B cell (primary cell): ENCODE results near the gene LRRC4B. TPM values are rescaled to one million over a fixed set of nuclear protein-coding genes. Genes with fewer than 3 reads are reported as not detected.
A peak's percentile ranks its signal among the peaks of the same experiment; 100 is the strongest.

Experiments used
- ATAC-seq: fragments of 200-7000 bp; cut with Tn5 transposase; one replicate; pipeline ENCODE4 v1.10.0; 2021; ENCODE audit warnings: low read depth, mild to moderate bottlenecking, moderate number of reproducible peaks, moderate library complexity
- CTCF ChIA-PET: fragments of 350-600 bp; sonication (Branson Sonifier 250); formaldehyde crosslinking; loops from one replicate; lab custom pipeline; 2021; ENCODE audit warnings: antibody characterized with exemption, inconsistent platforms; lab: Charles Lee
- POLR2A ChIA-PET: fragments of 350-600 bp; sonication (Branson Sonifier 250); formaldehyde crosslinking; loops from one replicate; lab custom pipeline; 2021; ENCODE audit warnings: antibody characterized with exemption; lab: Charles Lee
- DNase-seq: peaks from one replicate; pipeline ENCODE4 v3.0.0; 2013
- H2AFZ ChIP-seq: 2 replicates; pipeline ENCODE4 v1.6.1; 2012; ENCODE audit warnings: mild to moderate bottlenecking, low read depth, low read length; ENCODE audit not compliant: insufficient read depth, poor library complexity, severe bottlenecking
- H3K27ac ChIP-seq, 2 donors: 1 replicate in 1 of 2; 2 replicates in 1 of 2; pipeline ENCODE4 v1.5.1; 2012 to 2013; ENCODE audit warnings: low read length in 2 of 2, mild to moderate bottlenecking in 2 of 2, moderate library complexity in 1 of 2
- H3K27me3 ChIP-seq, 4 experiments: fragments of 200-600 bp in 1 of 4; sonication (generic) in 1 of 4; replicated peaks in 1 of 4; 1 replicate in 2 of 4; 2 replicates in 2 of 4; pipeline versions ENCODE4 v1.6.1 to v1.7.0; 2013 to 2016; ENCODE audit warnings: low read length in 3 of 4, mild to moderate bottlenecking in 2 of 4, mixed read lengths in 1 of 4, moderate library complexity in 1 of 4; ENCODE audit not compliant: insufficient read depth in 4 of 4, control insufficient read depth in 3 of 4; ENCODE audit errors: control extremely low read depth in 1 of 4
- H3K36me3 ChIP-seq, 2 experiments: replicated peaks in 1 of 2; 1 replicate in 1 of 2; 2 replicates in 1 of 2; pipeline versions ENCODE4 v1.6.1 to v1.7.1; 2013; ENCODE audit warnings: low read length in 1 of 2; ENCODE audit not compliant: insufficient read depth in 2 of 2, control insufficient read depth in 1 of 2; ENCODE audit errors: control extremely low read depth in 1 of 2, extremely low read depth in 1 of 2
- H3K4me1 ChIP-seq, 2 donors: fragments of 200-600 bp in 1 of 2; sonication (generic) in 1 of 2; 1 replicate in 1 of 2; 2 replicates in 1 of 2; pipeline versions ENCODE4 v1.5.1 to v1.6.1; 2013 to 2017; ENCODE audit warnings: low read length in 2 of 2; ENCODE audit not compliant: control insufficient read depth in 2 of 2, insufficient read depth in 2 of 2
- H3K4me2 ChIP-seq: replicated peaks from 2 replicates; pipeline ENCODE3; 2012; ENCODE audit warnings: mild to moderate bottlenecking, low read depth, low read length; ENCODE audit not compliant: poor library complexity, severe bottlenecking
- H3K4me3 ChIP-seq, 5 experiments: fragments of 200-600 bp in 1 of 5; sonication (generic) in 1 of 5; 1 replicate in 3 of 5; 2 replicates in 2 of 5; pipeline versions ENCODE4 v1.5.1 to v1.7.0; 2011 to 2016; ENCODE audit warnings: low read length in 4 of 5, mild to moderate bottlenecking in 4 of 5, low read depth in 2 of 5, control low read depth in 1 of 5, moderate library complexity in 1 of 5; ENCODE audit not compliant: insufficient read depth in 1 of 5; ENCODE audit errors: control extremely low read depth in 1 of 5, extremely low read depth in 1 of 5
- H3K79me2 ChIP-seq: fragments of 200-600 bp; sonication (generic); one replicate; pipeline ENCODE4 v1.6.0; 2016; ENCODE audit warnings: low read length; ENCODE audit not compliant: control insufficient read depth, insufficient read depth
- H3K9ac ChIP-seq: fragments of 200-600 bp; sonication (generic); 2 replicates; pipeline ENCODE4 v1.6.1; 2017; ENCODE audit warnings: mild to moderate bottlenecking, low read length, moderate library complexity
- H3K9me3 ChIP-seq, 3 donors: one replicate each; pipeline versions ENCODE4 v1.6.1 to v1.7.1; 2013; ENCODE audit warnings: low read length in 2 of 3; ENCODE audit not compliant: control insufficient read depth in 2 of 3, insufficient read depth in 1 of 3; ENCODE audit errors: control extremely low read depth in 1 of 3
- H4K20me1 ChIP-seq: 2 replicates; pipeline ENCODE4 v1.6.0; 2012; ENCODE audit warnings: mild to moderate bottlenecking, low read length; ENCODE audit not compliant: insufficient read depth, control insufficient read depth, poor library complexity, severe bottlenecking
- H3K27ac Mint-ChIP-seq: one replicate; pipeline ENCODE4 v1.8.0; 2021; ENCODE audit warnings: mixed read lengths
- H3K27me3 Mint-ChIP-seq: one replicate; pipeline ENCODE4 v1.8.0; 2021; ENCODE audit warnings: mixed read lengths
- H3K4me1 Mint-ChIP-seq: one replicate; pipeline ENCODE4 v1.8.0; 2021; ENCODE audit warnings: mixed read lengths
- H3K4me3 Mint-ChIP-seq: one replicate; pipeline ENCODE4 v1.8.0; 2021; ENCODE audit warnings: mixed read lengths
- H3K9me3 Mint-ChIP-seq: one replicate; pipeline ENCODE4 v1.8.0; 2022; ENCODE audit warnings: mixed read lengths; ENCODE audit not compliant: insufficient read depth
- CTCF ChIP-seq: fragments of 200-600 bp; IDR thresholded peaks from one replicate; pipeline ENCODE4 v1.8.0; 2022; ENCODE audit warnings: antibody characterized with exemption, mild to moderate bottlenecking
- EZH2 ChIP-seq: IDR thresholded peaks from 2 replicates; pipeline ENCODE4 v1.6.1; 2012; ENCODE audit warnings: borderline replicate concordance, low read depth, mild to moderate bottlenecking, moderate library complexity, low read length; ENCODE audit not compliant: insufficient read depth, poor library complexity, severe bottlenecking
- WGBS: methylation state at CpG from one replicate; pipeline ENCODE4 v1.1.5; 2013; ENCODE audit warnings: missing lambda C conversion rate; ENCODE audit not compliant: insufficient coverage; 5-methylcytosine and 5-hydroxymethylcytosine counted together
- intact Hi-C: fragments of 100-400 bp; cut with micrococcal nuclease; formaldehyde crosslinking; loops from one replicate; pipeline ENCODE4 v1.10.0; 2022
- polyA plus RNA-seq: library from polyadenylated mRNA; depleted of rRNA; stranded (reverse); fragments of >200 nt; gene quantifications from 2 replicates; pipeline ENCODE4 v1.2.3, GENCODE V29; 2012
- total RNA-seq, 2 donors: library from RNA; stranded (reverse); fragments of 120-200 nt in 1 of 2; gene quantifications; 1 replicate in 1 of 2; 2 replicates in 1 of 2; pipeline versions ENCODE4 v1.2.3 to v1.2.4, GENCODE V29; 2013 to 2022

The LRRC4B gene
- total and polyA plus RNA-seq, 2 donors (not counting 1 experiment from before 2014, with no cell fraction given), result 0.03 TPM; not detected in 1

- Mint-ChIP-seq H3K27ac (no peak overlapping the region), H3K4me3 (no peak overlapping the region), H3K4me1 (peaks cover 12% of the 10 kb centered on the region), H3K27me3 (peaks cover 58% of the 10 kb centered on the region), H3K9me3 (no peaks in the 10 kb centered on the region)
- peak; percentile 24 for DNase-seq
- Histone ChIP-seq H3K36me3 (no peaks in the 10 kb centered on the region), H2AFZ (no peak overlapping the region), H4K20me1 (no peaks in the 10 kb centered on the region), H3K9ac (no peak overlapping the region), H3K4me2 (peak overlapping the region; percentile 48), H3K27ac (no peak overlapping the region), H3K9me3 (peaks cover 0 to 13% (median 0%) of the 10 kb centered on the region in 3 donors), H3K79me2 (no peaks in the 10 kb centered on the region), H3K4me1 (peaks cover 18 to 23% of the 10 kb centered on the region in 2 donors), H3K4me3 (no peak overlapping the region), H3K27me3 (peaks cover 0 to 50% (median 12%) of the 10 kb centered on the region in 4 experiments)
- 5% methylated on average over 12 of the region's 38 CpGs for WGBS
- POLR2A ChIA-PET, result no interaction called here
- no peak for TF ChIP-seq EZH2
- no peak for TF ChIP-seq CTCF
- intact Hi-C loops, result no loop called here
- CTCF ChIA-PET, result no interaction called here
- no peak for ATAC-seq
Observed at GRCh38 chr19:50567052-50567841, 988 bp downstream of the LRRC4B start.
